Dermis microvascular lymphatic vessel endothelial cell (primary cell): ENCODE data around the gene EMSY. TPM values are rescaled to one million over a fixed set of nuclear protein-coding genes. Genes with fewer than 3 reads are reported as not detected.
"Not testable (repeated sequence)": the region's sequence is repeated elsewhere in the genome, so short reads cannot be mapped to it uniquely, and the experiment has no call there.

ENCODE experiments used
- DNase-seq, 2 donors: peaks; one replicate each; pipeline versions ENCODE4 v3.0.0 to v3.0.0-alpha.2; 2010; ENCODE audit warnings: low read depth in 2 of 2
- total RNA-seq: library from RNA; depleted of rRNA; stranded (reverse); fragments of >200 nt; gene quantifications from 2 replicates; pipeline ENCODE4 v1.2.1, GENCODE V29; 2014

EMSY gene, protein sequence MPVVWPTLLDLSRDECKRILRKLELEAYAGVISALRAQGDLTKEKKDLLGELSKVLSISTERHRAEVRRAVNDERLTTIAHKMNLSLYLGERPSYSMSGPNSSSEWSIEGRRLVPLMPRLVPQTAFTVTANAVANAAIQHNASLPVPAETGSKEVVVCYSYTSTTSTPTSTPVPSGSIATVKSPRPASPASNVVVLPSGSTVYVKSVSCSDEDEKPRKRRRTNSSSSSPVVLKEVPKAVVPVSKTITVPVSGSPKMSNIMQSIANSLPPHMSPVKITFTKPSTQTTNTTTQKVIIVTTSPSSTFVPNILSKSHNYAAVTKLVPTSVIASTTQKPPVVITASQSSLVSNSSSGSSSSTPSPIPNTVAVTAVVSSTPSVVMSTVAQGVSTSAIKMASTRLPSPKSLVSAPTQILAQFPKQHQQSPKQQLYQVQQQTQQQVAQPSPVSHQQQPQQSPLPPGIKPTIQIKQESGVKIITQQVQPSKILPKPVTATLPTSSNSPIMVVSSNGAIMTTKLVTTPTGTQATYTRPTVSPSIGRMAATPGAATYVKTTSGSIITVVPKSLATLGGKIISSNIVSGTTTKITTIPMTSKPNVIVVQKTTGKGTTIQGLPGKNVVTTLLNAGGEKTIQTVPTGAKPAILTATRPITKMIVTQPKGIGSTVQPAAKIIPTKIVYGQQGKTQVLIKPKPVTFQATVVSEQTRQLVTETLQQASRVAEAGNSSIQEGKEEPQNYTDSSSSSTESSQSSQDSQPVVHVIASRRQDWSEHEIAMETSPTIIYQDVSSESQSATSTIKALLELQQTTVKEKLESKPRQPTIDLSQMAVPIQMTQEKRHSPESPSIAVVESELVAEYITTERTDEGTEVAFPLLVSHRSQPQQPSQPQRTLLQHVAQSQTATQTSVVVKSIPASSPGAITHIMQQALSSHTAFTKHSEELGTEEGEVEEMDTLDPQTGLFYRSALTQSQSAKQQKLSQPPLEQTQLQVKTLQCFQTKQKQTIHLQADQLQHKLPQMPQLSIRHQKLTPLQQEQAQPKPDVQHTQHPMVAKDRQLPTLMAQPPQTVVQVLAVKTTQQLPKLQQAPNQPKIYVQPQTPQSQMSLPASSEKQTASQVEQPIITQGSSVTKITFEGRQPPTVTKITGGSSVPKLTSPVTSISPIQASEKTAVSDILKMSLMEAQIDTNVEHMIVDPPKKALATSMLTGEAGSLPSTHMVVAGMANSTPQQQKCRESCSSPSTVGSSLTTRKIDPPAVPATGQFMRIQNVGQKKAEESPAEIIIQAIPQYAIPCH (N-terminal part only)
- total RNA-seq = 7.6 and 13.0 TPM in 2 replicates

DNA sequence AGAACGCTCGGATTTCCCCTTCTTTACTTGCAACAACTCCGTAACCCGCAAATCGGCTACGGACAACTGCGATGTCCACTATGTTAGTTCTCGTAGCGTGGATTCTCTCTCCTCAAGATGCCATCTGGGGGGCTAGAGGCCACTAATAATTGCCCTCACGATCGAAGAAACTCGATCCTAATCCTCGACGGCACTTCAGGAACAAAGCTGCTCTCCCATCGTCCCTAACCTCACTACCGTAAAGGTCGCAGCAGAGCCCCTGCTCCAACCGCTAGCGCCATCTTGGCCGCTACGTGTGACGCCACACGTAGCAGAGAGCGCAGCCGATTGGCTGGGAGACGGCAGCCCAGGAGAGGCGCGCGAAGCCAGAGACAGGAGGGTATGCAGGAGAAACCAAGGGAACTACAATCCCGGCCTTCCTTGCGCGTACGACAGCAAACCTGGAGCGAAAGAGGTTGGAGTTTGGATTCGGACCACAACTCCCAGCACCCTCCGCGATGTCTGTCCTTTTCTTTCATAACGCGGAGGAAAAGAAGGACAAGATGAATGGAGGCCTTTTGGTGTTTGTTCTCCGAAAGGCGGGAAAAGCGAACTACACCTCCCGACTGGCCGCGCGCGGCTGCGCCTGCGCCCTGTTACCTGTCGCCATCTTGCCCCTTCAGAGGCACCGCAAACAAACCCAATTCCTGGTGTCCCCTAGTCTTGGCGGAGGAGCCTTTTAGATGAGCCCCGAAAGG is at the start of gene EMSY:
Gene EMSY (plus strand): TSS at position 635 of the 737 bp plus-strand sequence. CDS start 1,921 bp downstream, outside the sequence.
- peak; percentile 99 to 100 for DNase-seq

DNA sequence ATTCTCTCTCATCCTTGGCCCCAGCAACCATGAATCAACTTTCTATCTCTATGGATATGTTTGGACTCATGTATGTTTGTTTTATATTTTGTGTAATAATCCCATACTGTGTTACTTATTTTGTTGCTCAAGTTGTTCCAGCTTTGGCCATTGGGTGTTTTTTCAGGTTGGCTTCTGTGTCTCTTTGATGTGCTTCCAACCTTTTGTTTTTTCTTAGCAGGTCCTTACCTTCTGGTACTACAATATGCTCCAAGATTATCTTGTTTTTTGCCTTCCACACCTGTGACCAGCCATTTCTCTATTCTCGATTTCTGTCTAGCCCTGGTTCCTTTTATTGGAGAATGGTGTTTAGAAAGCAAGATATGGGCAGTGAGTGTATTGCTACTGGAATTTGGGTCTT is 49.5 kb upstream of the EMSY start:
- DNase-seq = no peak

DNA sequence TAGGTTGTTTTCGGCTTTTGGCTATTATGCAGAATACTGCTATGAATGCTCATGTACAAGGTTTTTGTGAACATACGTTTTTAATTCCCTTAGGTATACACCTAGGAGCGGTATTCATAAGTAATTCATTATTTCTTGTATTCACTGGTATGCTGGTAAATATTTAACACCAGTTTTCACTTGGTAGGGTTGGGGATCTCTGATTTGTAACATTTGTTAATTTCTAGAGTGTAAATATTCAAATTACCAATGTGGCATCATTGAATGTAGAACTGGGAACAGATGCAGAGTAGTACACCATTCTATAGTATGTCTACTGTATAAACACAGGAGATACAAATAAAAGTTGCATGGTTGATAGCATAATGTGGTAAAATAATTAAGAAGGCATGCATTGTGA is 47.4 kb upstream of the EMSY start:
- no peak for DNase-seq

DNA sequence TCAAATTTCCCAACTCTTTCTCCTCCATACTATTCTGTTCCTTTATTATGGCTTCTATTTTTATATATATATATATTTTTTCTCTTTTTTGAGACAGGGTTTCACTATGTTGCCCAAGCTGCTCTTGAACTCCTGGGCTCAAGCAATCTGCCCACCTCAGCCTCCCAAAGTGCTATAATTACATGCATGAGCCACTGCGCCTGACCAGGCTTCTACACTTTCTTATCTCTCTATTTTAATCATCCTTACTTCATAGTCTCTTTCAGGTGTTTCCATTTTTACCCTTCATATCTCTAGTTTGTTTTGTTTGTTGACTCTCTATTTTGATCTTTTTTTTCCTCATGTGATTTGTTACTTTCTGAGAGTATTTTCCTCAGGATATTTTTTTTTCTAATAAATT is 43.9 kb upstream of the EMSY start:
- no peak for DNase-seq

DNA sequence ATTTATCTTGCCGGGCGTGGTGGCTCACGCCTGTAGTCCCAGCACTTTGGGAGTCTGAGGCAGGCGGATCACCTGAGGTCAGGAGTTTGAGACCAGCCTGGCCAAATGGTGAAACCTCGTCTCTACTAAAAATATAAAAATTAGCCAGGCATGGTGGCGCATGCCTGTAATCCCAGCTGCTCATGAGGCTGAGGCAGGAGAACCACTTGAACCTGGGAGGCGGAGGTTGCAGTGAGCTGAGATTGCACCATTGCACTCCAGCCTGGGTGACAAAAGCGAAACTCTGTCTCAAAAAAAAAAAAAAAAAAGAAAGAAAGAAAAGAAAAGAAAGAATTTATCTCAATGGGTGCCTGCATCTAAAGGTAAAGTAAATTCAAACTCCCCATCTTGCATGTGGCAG is 43.3 kb upstream of the EMSY start:
- DNase-seq = not testable (repeated sequence)

DNA sequence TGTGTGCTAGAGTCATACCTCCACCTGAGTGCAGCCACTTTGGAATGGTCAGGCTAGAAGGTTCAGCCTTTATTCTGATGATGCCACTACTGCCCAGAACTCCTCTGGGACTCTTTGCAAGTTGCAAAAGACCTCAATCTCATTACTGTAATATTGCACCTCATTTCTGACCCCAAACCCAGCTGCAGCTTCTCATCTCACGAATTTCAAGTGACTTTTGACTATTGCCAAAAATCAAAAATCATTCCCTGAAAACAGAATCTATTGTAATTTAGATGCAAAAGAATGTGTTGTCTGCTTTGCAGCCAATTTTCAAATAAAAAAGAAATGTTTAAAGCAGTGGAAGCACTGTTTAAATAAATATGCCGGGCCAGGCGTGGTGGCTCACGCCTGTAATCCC is 38.5 kb upstream of the EMSY start:
- DNase-seq = no peak

DNA sequence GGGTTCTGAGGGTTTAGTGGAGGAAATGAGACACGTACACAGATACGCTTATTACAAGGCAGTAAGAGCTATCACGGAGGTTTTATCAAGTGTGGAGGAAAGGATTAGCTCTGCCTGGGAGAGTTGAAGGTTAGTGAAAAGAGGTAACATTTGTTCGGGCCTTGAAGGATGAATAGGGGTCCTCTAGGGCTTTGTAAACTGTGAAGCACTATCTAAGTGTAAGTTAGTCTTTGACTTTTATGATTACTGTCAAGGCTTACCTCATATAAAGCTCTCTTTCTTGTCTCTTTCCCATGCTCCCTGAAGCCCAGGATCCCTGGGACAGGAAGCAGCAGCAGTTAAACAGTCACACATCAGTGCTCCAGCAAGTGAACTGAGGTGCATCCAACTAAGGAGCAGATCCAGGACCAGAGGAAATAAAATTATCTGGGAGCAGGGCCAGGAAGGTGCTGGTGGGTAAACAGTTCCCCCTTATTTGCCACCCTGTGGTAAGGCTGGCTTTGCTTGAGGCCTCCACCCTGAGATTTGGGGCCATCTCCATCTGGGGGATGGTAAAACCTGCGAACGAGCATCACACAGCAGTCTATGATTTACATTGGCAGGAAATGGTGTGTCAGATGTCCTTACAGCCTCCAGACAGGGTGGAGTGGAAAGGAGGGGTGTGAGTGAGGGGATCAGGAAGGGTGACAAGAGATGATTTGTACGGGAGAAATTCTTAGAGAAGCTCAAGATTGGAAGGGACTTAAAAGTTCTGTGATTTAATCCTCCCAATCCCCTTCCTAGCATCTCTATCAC is 36.5 kb upstream of the EMSY start:
- DNase-seq = peak in 1 of 2 donors; percentile 25

DNA sequence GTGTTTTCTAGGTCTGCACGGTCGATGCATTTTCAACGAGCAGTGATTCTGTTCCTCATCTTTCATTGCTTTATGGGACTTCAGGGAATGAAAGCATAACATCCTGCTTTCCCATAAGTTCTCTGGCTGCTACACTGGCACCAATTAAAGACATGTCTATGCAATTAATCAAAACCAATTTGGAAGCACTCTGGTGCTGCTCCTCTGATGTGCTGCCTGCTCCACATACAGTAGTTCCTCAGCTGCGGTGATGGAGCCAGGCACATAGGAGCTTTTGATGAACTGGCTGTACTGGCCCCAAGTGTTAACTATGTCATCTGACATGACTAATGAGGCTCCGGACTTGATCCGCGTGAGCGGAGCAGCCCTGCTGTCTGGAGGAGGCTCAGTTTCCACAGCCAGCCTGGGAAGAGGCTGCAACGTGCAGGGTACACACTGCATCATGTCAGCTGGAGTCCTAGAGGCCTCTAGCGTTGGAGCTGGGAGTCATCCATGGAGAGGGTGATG is 33.9 kb upstream of the EMSY start:
- no peak for DNase-seq

DNA sequence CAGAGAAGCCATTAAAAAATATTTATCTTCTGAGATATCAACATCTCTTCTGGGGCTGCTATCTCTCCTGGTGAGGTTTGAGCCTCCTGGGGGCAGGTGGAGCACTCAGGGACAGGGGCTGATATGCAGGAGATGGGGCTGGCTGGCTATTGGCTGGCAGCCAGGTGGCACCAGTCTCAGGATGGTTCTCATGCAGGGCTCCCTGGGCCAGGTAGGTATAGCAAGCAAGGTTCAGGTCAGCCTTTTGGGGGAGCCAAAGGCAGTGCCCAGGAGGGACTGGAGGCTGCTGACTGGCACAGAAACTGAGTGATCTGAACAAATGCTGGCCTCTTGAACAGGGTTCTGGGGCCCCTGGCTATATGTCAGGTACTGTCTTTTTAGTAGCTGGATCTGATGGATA is 29.7 kb upstream of the EMSY start:
- no peak for DNase-seq

DNA sequence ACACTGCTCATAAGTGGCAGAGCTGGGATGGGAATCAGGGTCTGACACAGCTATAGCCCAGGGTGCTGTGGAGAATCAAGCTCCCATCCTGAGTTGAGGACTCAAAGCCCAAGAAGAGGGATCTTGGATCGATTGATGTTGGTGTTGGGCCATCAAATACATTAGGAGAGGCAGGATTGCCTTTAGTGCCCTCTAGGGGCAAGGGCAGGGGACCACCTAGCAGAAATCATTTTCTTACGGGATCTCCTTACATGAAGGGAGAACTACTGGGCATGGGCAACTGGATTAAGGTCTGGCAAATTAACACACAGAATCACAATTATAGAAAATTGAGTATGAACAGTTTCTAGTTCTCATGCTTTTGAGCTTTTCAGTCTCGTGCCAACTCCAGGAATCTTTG is 24.9 kb upstream of the EMSY start:
- DNase-seq = peak in 1 of 2 donors; percentile 11

DNA sequence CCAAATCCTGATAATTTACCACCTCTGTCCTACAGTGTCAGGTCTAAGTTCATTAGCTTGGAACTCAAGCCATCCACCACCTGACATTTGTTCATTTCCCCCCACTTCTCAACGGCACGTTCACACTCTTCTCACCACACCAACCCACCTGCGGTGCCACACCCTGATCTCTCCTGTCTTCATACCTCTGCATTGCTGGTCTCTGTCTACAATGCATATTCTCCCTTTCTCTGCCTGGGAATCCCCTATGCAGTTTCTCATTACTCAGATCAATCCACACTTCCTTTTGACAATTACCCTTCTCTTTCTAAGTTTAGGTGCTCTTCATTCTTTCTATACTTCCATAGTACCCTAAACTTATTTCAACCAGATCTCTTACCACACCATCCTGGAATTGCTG is 20.4 kb upstream of the EMSY start:
- no peak for DNase-seq

DNA sequence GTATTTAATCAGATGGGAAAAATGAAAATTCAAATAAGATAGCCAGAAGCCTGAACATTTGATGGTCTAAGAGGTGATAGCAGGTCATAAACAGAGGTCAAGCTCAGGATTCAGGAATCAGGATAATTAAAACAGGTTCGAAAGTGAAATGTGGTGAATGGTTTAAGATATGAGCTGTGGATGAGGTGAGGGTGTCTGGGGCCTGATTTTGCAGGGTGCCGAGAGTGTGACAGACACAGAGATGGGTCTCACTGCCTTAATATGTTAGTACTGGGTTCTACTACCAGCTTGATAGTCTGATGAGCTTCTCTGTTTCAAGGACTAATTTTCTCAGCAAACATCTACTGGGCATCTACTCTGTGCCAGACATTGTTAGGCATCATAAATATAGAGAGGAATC is 19.9 kb upstream of the EMSY start:
- DNase-seq = no peak

DNA sequence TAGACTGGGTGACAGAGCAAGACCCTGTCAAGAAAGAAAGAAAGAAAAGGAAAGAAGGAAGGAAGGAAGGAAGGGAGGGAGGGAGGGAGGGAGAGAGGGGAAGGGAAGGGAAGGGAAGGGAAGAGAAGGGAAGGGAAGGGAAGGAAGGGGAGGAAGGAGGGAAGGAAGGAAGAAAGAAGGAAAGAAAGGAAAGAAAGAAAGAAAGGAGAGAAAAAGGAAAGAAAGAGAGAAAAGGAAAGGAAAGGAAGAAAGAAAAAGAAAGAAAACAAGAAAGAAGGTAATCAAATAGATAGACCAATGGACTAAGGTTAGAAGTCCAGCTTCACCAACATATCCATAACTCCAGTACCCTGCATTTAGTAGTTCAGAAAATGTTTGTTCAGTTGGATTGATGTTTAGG is 18.2 kb upstream of the EMSY start:
- no peak for DNase-seq

DNA sequence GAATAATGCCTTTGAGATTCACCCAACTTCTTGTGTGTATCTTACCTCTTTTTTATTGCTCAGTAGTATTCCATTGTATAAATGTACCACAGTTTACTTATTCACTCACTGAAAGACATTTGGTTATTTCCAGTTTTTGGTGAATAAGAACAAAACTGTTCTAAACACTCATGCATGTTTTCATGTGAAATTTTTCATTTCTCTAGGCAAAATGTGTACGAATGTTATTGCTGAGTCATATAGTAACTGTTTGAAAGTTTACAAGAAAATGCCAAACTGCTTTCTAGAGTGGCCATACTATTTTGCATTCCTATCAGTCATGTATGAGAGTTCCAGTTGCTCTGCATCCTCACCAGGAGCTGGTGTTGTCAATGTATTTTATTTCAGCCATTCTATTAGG is 8.8 kb upstream of the EMSY start:
- no peak for DNase-seq

DNA sequence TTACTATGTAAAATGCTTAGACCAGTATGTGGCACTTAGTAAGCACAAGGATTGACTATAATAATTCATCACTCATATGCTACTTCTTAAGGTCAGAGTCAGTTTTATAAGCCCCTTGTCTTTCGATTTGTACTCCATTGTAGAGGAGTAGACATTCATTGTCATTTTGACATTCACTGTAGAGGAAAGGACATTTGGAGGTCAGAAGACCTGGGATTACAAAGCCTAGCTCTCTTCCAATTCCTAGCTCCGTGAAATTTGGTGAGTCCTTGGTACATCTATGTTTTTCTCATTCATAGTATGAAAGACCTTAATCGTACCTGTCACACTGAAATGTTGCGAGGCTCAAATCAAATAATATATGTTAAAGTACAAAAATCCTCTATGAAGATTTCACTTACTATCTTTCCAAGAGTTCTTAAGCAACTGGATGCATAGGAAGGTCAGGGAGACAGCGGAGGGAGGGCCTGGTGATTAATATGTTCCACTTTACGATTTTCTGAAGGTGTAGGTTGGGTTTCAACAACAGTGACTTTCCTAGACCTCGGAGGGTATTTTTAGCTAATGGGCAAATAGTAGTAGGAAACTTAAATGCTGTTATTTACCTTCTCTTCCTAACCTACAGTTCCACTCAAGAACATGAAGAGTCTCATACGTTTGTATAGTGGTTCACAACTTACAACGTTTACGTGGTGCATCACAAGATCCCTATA is 1.4 kb upstream of the EMSY start:
- DNase-seq = peak in 1 of 2 donors; percentile 5

DNA sequence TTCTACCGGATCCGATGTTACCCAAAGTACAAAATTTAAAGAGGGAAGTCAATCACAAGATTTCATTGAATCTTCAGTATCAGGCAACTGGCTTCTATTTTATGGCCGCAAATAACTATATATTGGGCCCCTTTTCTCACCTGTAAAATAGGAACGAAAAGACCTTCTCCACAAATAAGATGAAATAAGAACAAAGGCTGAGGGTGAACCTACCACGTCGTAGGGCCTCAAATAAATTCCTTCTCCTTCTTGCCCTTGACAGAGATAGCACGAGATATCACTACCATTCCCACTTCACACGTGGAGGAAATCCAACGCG is 794 bp upstream of the EMSY start:
- no peak for DNase-seq

DNA sequence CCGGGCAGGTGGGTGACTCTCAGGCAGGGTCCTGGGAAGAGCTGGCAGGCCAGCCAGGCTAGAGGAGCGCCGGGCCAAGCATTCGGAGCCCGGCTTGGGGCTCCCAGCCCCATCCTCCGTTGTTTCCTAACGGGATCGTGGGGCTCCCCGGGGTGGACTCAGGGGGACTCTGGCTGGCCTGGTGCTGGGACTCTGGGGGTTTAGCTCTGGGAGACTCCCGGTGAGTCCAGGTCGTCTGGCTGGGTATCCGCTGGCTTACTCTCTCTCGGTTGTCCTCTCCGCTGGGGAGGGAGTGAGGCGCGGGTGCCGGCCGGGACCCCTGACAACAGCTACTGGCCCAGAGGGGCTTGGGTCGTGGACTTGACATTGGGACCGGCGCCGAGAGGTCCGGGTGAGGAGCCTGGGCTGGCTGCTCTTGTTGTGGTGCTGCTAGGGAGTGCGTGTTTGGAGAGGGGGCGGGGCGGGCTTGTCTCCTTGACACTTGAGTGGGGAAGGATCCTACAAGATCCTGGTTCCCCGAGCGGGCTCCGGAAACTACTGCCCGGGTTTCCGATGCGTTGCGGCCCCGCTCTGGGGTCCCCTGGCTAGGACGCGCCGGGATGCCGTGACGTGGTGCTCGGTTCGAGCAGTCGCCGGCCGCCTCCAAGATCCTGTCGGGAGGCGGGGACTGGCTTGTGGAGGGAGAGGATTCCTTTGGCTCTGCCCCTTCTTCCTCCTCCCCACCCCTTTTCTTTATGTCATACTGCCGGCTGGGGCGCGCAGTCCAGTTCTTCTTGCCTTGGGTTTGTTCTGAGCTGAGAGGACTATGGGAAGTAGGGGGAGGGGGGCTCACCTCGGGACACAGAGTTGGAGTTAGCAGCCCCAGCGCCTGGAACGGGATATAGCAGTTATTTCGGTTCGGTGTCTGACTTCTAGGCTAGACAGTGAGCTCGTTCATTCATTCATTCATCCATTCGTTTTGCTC is 585 bp downstream of the EMSY start:
- peak; percentile 36 to 94 for DNase-seq

DNA sequence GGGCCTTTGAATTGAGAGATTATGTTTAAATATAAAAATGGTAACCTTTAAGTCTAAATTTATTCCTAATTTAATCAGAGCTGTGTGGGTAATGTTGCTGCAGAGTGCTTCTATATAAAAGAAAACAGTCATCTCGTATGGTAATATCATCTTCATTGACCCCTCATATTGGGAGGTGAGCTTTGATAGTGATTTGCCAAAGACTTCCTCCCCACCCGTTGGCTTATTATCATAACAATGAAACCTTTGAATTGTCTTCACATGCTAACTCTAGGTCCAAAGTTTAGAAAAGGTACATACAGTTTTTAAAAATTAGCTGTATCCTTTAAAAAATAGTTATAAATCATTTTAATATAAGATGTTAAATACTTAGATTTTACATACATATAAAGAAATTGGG is 3.7 kb downstream of the EMSY start:
- no peak for DNase-seq
